ENCODE data around the gene FXR2. TPM values are rescaled to one million over a fixed set of nuclear protein-coding genes. Genes with fewer than 3 reads are reported as not detected.

Gene FXR2
- total RNA-seq, 2 donors from 2014 or later = 42.7 to 56.6 TPM

DNA sequence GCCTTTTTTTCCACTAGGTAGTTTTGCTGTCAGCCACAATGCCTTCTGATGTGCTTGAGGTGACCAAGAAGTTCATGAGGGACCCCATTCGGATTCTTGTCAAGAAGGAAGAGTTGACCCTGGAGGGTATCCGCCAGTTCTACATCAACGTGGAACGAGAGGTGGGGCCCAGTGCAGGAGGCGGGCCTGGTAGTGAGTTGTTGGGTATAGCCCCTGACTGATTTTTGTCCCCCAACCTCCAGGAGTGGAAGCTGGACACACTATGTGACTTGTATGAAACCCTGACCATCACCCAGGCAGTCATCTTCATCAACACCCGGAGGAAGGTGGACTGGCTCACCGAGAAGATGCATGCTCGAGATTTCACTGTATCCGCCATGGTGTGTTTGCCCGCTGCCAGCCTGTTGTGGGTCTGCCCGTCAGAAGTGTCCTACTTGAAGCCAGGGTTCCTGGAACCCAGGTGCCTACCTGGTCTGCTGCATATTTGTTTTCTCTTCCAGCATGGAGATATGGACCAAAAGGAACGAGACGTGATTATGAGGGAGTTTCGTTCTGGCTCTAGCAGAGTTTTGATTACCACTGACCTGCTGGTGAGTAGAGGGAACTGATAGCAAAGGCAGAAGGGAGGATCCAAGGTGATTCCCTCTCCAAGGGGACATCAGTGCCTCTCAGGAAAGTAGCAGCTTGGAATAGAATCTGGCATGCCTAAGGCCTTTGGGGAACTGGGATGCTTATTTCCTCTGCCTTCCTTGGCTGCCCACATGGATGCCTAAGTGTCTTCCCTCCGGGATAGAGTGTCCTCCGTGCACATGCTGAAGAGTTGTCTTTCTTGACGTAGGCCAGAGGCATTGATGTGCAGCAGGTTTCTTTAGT lies 37.1 kb downstream of the FXR2 start:
- no peaks in the 10 kb centered on the region for H3K27me3 Mint-ChIP-seq
- H3K4me1 Mint-ChIP-seq (ENCODE audit: low read depth in 2 of 2) = peaks cover 76 to 87% of the 10 kb centered on the region in 2 donors
- peaks cover 46% of the 10 kb centered on the region for H3K36me3 Mint-ChIP-seq
- H3K4me3 Mint-ChIP-seq = peak overlapping the region; percentile 90
- no peak for ATAC-seq
- no peak for DNase-seq (ENCODE audit: low spot score)
- peak overlapping the region; percentile 96 to 99 for H3K27ac Mint-ChIP-seq
- no peaks in the 10 kb centered on the region for H3K9me3 Mint-ChIP-seq

- peak overlapping the region; percentile 96 to 99 for H3K27ac Mint-ChIP-seq
- H3K9me3 Mint-ChIP-seq = no peaks in the 10 kb centered on the region
- DNase-seq (ENCODE audit: low spot score) (no peak), ATAC-seq (no peak)
- peaks cover 48% of the 10 kb centered on the region for H3K36me3 Mint-ChIP-seq
- H3K4me3 Mint-ChIP-seq = peak overlapping the region; percentile 90
- H3K27me3 Mint-ChIP-seq = no peaks in the 10 kb centered on the region
- peaks cover 82 to 85% of the 10 kb centered on the region in 2 donors for H3K4me1 Mint-ChIP-seq (ENCODE audit: low read depth in 2 of 2)
These were observed 38.2 kb downstream of the FXR2 start for GRCh38 chr17:7576432-7576937.

DNA sequence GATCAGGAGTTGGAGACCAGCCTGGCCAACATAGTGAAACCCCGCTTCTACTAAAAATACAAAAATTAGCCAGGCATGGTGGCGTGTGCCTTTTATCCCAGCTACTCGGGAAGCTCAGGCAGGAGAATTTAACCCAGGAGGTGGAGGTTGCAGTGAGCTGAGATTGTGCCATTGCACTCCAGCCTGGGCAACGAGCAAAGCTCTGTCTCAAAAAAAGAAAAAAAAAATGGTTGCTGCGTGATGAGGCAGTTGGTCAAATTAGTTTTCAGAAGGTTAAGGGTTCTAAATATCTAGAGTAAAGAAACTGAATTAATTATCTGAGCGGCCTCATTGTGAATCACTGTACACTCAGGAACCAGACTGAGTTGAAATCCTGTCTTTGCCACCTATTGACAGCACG lies 38.7 kb downstream of the FXR2 start:
- Mint-ChIP-seq H3K4me1 (ENCODE audit: low read depth in 2 of 2) (peaks cover 84 to 85% of the 10 kb centered on the region in 2 donors), H3K27ac (peak overlapping the region; percentile 96 to 99), H3K36me3 (peaks cover 51% of the 10 kb centered on the region), H3K4me3 (peak overlapping the region; percentile 90), H3K9me3 (no peaks in the 10 kb centered on the region), H3K27me3 (no peaks in the 10 kb centered on the region)
- no peak for ATAC-seq
- no peak for DNase-seq (ENCODE audit: low spot score)

- DNase-seq (ENCODE audit: low spot score) = no peak
- Mint-ChIP-seq H3K27ac (peak overlapping the region; percentile 96 to 99), H3K36me3 (peaks cover 55% of the 10 kb centered on the region), H3K9me3 (no peaks in the 10 kb centered on the region), H3K4me1 (ENCODE audit: low read depth in 2 of 2) (peaks cover 82 to 85% of the 10 kb centered on the region in 2 donors), H3K27me3 (no peaks in the 10 kb centered on the region), H3K4me3 (peak overlapping the region; percentile 90)
- ATAC-seq = no peak
These were observed 39.2 kb downstream of the FXR2 start for GRCh38 chr17:7575481-7575883.

- Mint-ChIP-seq H3K27ac (peak overlapping the region; percentile 96 to 99), H3K4me3 (peak overlapping the region; percentile 90), H3K27me3 (no peaks in the 10 kb centered on the region), H3K36me3 (peaks cover 47% of the 10 kb centered on the region), H3K9me3 (no peaks in the 10 kb centered on the region), H3K4me1 (ENCODE audit: low read depth in 2 of 2) (peaks cover 75 to 78% of the 10 kb centered on the region in 2 donors)
- DNase-seq (ENCODE audit: low spot score) (no peak), ATAC-seq (no peak)
These were observed 40.3 kb downstream of the FXR2 start for GRCh38 chr17:7574176-7574953.

GRCh38 chr17:7573324-7574080 lies 41.2 kb downstream of the FXR2 start:
- Mint-ChIP-seq H3K9me3 (no peaks in the 10 kb centered on the region), H3K27me3 (no peaks in the 10 kb centered on the region), H3K4me1 (ENCODE audit: low read depth in 2 of 2) (peaks cover 69% of the 10 kb centered on the region in 2 donors), H3K4me3 (peak overlapping the region; percentile 90), H3K36me3 (peaks cover 43% of the 10 kb centered on the region), H3K27ac (peak overlapping the region; percentile 96 to 99)
- ATAC-seq (peak; percentile 68 to 72), DNase-seq (ENCODE audit: low spot score) (peak; percentile 94)

- H3K4me3 Mint-ChIP-seq = peak overlapping the region; percentile 90
- H3K9me3 Mint-ChIP-seq = no peaks in the 10 kb centered on the region
- ATAC-seq (peak; percentile 91 to 93), DNase-seq (ENCODE audit: low spot score) (peak; percentile 100)
- H3K36me3 Mint-ChIP-seq = peaks cover 40% of the 10 kb centered on the region
- H3K27me3 Mint-ChIP-seq = no peaks in the 10 kb centered on the region
- peaks cover 62 to 64% of the 10 kb centered on the region in 2 donors for H3K4me1 Mint-ChIP-seq (ENCODE audit: low read depth in 2 of 2)
- H3K27ac Mint-ChIP-seq = peak overlapping the region; percentile 96 to 99
These were observed 41.9 kb downstream of the FXR2 start for GRCh38 chr17:7572588-7573323.

- H3K4me3 Mint-ChIP-seq = peak overlapping the region; percentile 90
- ATAC-seq (no peak), DNase-seq (ENCODE audit: low spot score) (no peak)
- peak overlapping the region; percentile 96 to 99 for H3K27ac Mint-ChIP-seq
- H3K9me3 Mint-ChIP-seq = no peaks in the 10 kb centered on the region
- no peaks in the 10 kb centered on the region for H3K27me3 Mint-ChIP-seq
- H3K4me1 Mint-ChIP-seq (ENCODE audit: low read depth in 2 of 2) = peaks cover 61 to 64% of the 10 kb centered on the region in 2 donors
- H3K36me3 Mint-ChIP-seq = peaks cover 43% of the 10 kb centered on the region
These were observed 42.4 kb downstream of the FXR2 start for GRCh38 chr17:7572338-7572587.

GRCh38 chr17:7570351-7570750 lies 44.3 kb downstream of the FXR2 start:
- Mint-ChIP-seq H3K9me3 (no peaks in the 10 kb centered on the region), H3K4me1 (ENCODE audit: low read depth in 2 of 2) (peaks cover 43 to 46% of the 10 kb centered on the region in 2 donors), H3K4me3 (peak overlapping the region; percentile 90), H3K27me3 (no peaks in the 10 kb centered on the region), H3K36me3 (peaks cover 31% of the 10 kb centered on the region), H3K27ac (peak overlapping the region; percentile 96 to 99)
- no peak for DNase-seq (ENCODE audit: low spot score)
- no peak for ATAC-seq

- no peaks in the 10 kb centered on the region for H3K9me3 Mint-ChIP-seq
- peaks cover 23% of the 10 kb centered on the region for H3K36me3 Mint-ChIP-seq
- no peak for DNase-seq (ENCODE audit: low spot score)
- no peak overlapping the region for H3K27ac Mint-ChIP-seq
- no peak for ATAC-seq
- H3K4me1 Mint-ChIP-seq (ENCODE audit: low read depth in 2 of 2) = peaks cover 37 to 38% of the 10 kb centered on the region in 2 donors
- no peaks in the 10 kb centered on the region for H3K27me3 Mint-ChIP-seq
- no peak overlapping the region for H3K4me3 Mint-ChIP-seq
These were observed 45.1 kb downstream of the FXR2 start for GRCh38 chr17:7569571-7569970.

- Mint-ChIP-seq H3K4me3 (peak overlapping the region; percentile 92), H3K4me1 (ENCODE audit: low read depth in 2 of 2) (peaks cover 36 to 41% of the 10 kb centered on the region in 2 donors), H3K36me3 (peaks cover 7% of the 10 kb centered on the region), H3K9me3 (no peaks in the 10 kb centered on the region), H3K27me3 (no peaks in the 10 kb centered on the region), H3K27ac (peak overlapping the region; percentile 84 to 88)
- DNase-seq (ENCODE audit: low spot score) = no peak
- no peak for ATAC-seq
These were observed 51.4 kb downstream of the FXR2 start for GRCh38 chr17:7563115-7563869.

GRCh38 chr17:7562208-7562605 lies 52.5 kb downstream of the FXR2 start:
- H3K36me3 Mint-ChIP-seq = peaks cover under 1% of the 10 kb centered on the region
- H3K27ac Mint-ChIP-seq = peak overlapping the region; percentile 84 to 88
- H3K4me1 Mint-ChIP-seq (ENCODE audit: low read depth in 2 of 2) = peaks cover 31 to 41% of the 10 kb centered on the region in 2 donors
- DNase-seq (ENCODE audit: low spot score) (no peak), ATAC-seq (peak in 1 of 2 donors; percentile 3)
- no peaks in the 10 kb centered on the region for H3K27me3 Mint-ChIP-seq
- no peaks in the 10 kb centered on the region for H3K9me3 Mint-ChIP-seq
- H3K4me3 Mint-ChIP-seq = peak overlapping the region; percentile 92

Measured in natural killer cell treated with Interleukin-12 subunit alpha and Interleukin-12 subunit beta and Interleukin-15 and Interleukin-18, amount 100 ng/mL, for 72 hours (primary cell).